Measurements from ENCODE around the gene ANKRD17.

ANKRD17 gene

GRCh38 chr4:73037057-73037456 is 221.5 kb downstream of the ANKRD17 start:
- no peak for DNase-seq

DNA sequence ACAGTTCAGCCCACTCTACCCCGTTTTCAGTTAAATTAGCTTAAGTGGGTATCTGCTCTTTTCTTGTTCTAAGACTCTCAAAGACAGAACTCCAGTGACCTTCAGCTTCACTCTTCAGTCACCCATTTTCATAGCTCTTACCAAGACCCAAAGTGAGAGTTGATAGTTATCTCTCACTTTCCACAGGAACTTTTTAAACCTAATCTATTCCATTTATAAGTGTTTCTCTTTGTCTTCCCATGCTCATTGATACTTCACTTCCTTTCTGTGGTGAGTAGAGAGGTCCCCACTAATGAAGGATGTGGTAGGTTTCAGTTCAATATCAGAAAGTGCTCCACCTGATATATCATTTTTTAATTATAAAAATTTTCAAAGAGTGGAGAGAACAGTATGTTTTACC is 222.5 kb downstream of the ANKRD17 start:
- DNase-seq: no peak

GRCh38 chr4:73034896-73035295 is 223.7 kb downstream of the ANKRD17 start:
- DNase-seq: no peak

DNA sequence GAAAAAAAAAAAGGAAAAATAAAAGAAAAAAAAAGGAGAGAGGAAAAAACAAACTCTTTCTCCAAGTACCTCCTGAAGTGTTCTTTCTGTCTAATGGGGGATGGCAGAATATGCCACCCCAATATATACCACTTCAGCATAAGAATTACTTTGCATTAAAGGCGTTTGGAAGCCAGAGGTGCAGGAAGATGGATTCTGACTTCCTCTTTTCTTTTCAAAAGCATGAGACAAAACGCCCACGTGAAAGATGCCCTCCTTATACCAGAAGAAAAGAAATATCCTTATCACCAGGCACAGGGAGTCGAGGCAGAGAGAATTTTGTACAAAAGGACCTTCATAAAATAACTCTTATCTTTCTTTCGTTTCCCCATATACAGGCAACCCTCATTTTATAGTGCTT is 230.0 kb downstream of the ANKRD17 start:
- no peak for DNase-seq
